ENCODE measurements around the gene ENO1.
"Not testable (repeated sequence)": the region's sequence is repeated elsewhere in the genome, so short reads cannot be mapped to it uniquely, and the experiment has no call there.

ENO1 gene

GRCh38 chr1:8896775-8897174 lies 18.3 kb upstream of the ENO1 start:
- not testable (repeated sequence) for DNase-seq (ENCODE audit: low read depth in 2 of 2)

DNA sequence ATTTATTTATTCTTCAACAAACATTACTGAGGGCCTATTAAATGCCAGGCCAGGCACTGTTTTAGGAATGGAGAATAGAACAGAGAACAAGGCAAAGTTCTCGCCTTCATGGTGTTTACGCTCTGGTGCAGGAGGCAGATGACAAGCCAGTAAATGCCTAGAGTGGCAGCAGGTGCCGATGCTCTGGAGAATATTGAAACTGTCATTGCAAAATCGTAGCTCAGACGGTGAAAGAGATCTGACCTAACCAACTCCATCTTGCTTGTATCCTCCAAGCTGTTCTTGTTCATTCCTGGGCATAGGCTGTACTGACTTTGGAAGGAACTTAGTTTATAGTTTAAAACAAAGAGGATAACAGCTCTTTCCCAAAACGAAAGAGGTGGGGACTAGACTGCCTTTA lies 13.5 kb upstream of the ENO1 start:
- DNase-seq (ENCODE audit: low read depth in 2 of 2): no peak

GRCh38 chr1:8891401-8891800 lies 12.9 kb upstream of the ENO1 start:
- DNase-seq (ENCODE audit: low read depth in 2 of 2): no peak

DNA sequence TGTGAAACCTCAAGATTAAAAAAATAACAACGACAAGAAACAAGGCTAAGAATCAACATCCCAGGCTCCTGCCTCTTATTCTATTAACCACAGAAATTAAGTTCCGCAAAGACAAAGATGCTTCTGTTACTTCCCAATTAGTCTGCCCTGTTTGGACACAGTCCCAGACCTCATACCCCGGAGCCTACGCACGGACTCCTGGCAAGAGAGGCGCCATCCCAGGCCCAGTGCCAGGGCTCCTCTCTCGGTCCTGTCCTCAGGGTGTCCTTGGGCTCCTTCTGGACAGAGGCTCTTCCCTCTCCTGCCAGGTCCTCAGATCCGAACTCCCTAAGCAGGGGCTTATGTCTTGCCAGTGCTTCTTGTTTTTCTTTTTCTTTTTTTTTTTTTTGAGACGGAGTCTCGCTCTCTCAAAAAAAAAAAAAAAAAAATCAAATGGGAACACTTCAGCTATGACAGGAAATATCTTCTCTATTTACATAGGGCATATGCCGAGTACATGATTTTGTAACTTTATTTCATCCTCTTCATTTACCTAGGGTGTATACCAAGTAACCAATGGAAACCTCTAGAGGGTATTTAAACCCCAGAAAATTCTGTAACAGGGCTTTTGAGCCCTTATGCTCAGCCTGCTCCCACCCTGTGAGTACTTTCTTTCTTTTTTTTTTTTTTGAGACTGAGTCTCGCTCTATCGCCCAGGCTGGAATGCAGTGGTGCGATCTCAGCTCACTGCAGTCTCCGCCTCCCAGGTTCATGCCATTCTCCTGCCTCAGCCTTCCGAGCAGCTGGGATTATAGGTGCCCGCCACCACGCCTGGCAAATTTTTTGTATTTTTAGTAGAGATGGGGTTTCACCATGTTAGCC lies 11.7 kb upstream of the ENO1 start:
- DNase-seq (ENCODE audit: low read depth in 2 of 2): no peak

DNA sequence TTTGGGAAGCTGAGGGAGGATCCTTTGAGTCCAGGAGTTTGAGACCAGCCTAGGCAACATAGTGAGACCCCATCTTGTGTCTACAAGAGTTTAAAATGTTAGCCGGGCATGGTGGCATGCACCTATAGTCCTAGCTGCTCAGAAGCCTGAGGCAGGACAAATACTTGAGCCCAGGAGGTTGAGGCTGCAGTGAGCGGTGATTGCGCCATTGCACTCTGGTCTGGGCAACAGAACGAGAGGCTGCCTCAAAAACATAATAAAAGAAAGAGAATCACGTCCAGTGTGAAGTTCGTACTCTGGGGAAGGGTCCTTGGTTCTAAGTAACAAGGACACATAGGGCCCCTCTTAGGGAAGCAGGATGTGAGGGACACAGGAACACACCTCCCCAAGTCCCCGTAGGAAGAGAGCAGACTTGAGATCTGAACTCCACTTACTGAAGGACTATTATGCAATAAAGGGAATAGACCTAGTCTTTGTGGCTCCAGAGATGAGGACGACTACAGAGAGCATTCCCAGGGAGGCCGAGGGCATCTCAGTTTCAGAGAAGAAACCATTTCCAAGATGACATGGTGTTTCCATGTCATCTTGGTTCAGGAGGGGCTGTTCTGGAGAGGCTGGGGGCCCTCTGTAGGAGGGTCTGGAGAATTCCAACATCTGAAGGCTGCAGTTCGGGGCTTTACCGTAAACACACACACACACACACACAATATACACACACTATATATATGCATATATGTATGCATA lies 10.8 kb upstream of the ENO1 start:
- no peak for DNase-seq (ENCODE audit: low read depth in 2 of 2)

DNA sequence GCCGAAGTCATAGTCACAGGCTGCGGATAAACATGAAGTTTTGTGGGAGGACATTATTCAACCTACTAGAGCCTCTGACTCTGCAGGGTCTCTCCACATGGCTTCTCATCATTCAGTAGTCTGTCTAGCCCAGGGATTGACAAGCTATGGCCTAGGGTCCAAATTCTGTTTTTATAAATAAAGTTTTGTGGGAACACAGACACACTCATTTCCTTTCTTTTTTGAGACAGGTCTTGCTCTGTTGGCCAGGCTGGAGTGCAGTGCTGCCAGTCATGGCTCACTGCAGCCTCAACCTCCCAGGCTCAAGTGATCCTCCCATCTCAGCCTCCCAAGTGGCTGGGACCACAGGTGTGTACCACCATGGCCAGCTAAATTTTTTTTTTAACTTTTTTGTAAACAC lies 8.1 kb upstream of the ENO1 start:
- no peak for DNase-seq (ENCODE audit: low read depth in 2 of 2)

GRCh38 chr1:8886031-8886524 lies 7.6 kb upstream of the ENO1 start:
- DNase-seq (ENCODE audit: low read depth in 2 of 2): not testable (repeated sequence)

- DNase-seq (ENCODE audit: low read depth in 2 of 2): not testable (repeated sequence)
Observed at GRCh38 chr1:8884105-8884504, 5.6 kb upstream of the ENO1 start.

GRCh38 chr1:8883491-8883890 lies 5.0 kb upstream of the ENO1 start:
- no peak for DNase-seq (ENCODE audit: low read depth in 2 of 2)

GRCh38 chr1:8879922-8880676 lies 1.6 kb upstream of the ENO1 start:
- peak in 1 of 2 donors; percentile 56 for DNase-seq (ENCODE audit: low read depth in 2 of 2)

GRCh38 chr1:8879464-8879921 lies 1.0 kb upstream of the ENO1 start:
- DNase-seq (ENCODE audit: low read depth in 2 of 2): no peak

DNA sequence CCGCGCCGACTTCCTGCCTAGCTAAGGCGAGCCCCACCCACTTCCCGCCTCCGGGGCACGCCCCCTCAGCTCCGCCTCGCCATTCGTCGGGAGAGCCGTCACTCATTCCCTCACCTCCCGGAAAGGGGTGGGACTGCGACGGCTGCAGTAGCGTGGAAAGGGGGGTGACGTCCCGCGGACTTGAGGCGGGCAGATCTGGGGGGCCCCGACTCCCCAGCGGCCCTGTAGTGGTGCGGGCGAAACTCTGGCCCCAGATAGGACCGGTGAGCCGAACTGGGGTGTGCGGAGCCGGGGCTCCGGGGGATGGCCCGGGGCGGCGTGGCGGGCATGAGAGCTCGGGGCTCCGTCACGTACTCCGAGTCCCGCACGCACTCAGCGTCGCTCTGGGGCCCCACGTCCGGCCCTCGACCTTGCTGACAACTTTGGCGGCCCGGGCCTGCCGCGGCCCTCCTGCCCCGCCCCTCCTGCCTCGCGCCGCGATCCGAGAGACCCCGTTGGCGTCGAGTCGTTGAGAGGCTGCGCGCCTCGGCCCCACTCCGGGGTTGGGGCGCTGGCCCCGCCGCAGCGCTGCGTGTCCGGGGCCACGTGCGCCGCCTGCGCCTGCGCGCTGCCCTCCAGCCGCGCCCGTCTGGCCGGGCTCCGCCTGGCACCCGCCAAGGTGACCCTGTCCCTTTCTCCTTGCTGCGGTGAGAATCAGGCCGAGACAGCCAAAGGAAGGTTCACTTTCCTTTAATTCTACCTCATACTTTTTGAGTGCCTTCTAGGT lies 395 bp upstream of the ENO1 start:
- DNase-seq (ENCODE audit: low read depth in 2 of 2): peak; percentile 96 to 100

DNA sequence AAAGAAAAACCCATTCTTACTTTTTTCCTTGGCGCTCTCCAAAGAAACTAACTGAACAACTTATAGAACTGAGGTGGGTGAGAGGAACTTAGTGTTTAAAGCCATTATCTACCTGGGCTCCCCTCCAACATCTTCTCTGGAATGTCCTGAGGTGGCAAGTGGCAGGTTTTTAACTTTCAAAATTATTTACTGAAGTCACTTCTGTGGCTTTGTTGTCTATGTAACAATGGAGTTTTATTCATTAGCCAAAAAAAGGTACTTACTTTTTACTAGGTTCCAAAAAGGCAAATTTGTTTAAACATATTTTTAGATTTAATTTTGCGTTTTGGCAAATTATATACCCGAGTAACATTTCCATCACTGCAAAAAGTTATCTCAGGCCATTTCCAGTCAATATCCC lies 2.4 kb downstream of the ENO1 start:
- DNase-seq (ENCODE audit: low read depth in 2 of 2): no peak

GRCh38 chr1:8875216-8875861 lies 3.1 kb downstream of the ENO1 start:
- no peak for DNase-seq (ENCODE audit: low read depth in 2 of 2)

GRCh38 chr1:8874230-8875201 lies 4.0 kb downstream of the ENO1 start:
- no peak for DNase-seq (ENCODE audit: low read depth in 2 of 2)

DNA sequence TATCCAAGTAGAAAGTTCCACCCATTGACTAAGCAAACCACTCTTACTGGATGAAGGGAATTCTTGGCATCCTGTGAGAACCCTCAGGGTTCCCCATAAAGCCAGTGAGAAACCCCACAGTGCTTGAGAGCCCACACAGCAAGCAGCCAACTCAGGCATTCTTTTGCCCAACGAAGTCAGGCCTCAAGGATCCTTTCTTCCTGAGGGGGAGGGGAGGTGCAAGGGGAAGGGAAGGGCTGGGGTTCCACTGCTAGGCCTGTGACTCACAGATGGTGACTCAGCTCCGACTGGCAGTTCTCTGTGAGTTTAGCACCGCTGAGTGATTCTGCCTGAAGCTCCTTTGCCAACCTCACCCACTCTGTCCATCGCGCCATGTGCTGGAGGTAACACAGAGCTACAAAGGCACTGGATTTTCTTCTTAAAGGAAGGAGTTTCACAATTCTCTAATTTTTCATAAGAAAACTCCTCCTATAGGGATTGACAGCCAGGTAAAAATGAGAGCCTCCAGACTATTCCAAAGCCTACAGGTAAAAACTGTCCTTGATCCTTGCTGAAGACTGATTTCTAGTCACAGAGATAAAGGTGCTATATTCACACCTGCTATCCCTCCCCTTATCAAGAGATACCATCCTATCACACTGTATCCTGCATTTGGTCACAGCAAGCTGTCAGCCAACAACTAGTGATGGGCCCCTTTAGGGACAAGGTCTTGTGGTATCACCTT lies 4.8 kb downstream of the ENO1 start:
- DNase-seq (ENCODE audit: low read depth in 2 of 2): peak; percentile 72 to 82

- no peak for DNase-seq (ENCODE audit: low read depth in 2 of 2)
Observed at GRCh38 chr1:8873001-8873400, 5.5 kb downstream of the ENO1 start.

- no peak for DNase-seq (ENCODE audit: low read depth in 2 of 2)
Observed at GRCh38 chr1:8871965-8872399, 6.5 kb downstream of the ENO1 start.

GRCh38 chr1:8871539-8871935 lies 6.9 kb downstream of the ENO1 start:
- no peak for DNase-seq (ENCODE audit: low read depth in 2 of 2)

Data from stimulated activated CD4-positive, alpha-beta T cell treated with anti-CD3 and anti-CD28 coated beads, Interleukin-4, amount 100 ng/mL, for 48 hours (primary cell).